IMR-90 (cell line): Measurements from ENCODE around the gene NCCRP1. TPM values are rescaled to one million over a fixed set of nuclear protein-coding genes. Genes with fewer than 3 reads are reported as not detected.

ENCODE experiments used
- ATAC-seq: fragments of 200-7000 bp; cut with Tn5 transposase; 2 replicates; pipeline ENCODE4 v1.9.1; 2020; ENCODE audit warnings: low read depth, mild to moderate bottlenecking, moderate library complexity
- BruUV-seq: library from RNA; stranded (reverse); fragments of 400-500 nt; replicated peaks from 2 replicates; lab custom pipeline; 2021; lab: Mats Ljungman, UMichigan
- CTCF ChIA-PET: fragments of 300-600 bp; formaldehyde crosslinking; extraction: SDS; loops from one replicate; lab custom pipeline; 2021; ENCODE audit warnings: antibody characterized with exemption; lab: Yijun Ruan, JAX
- POLR2A ChIA-PET: fragments of 300-600 bp; sonication (Branson Sonifier 250); formaldehyde crosslinking; loops from one replicate; lab custom pipeline; 2022; ENCODE audit warnings: antibody characterized with exemption; ENCODE audit not compliant: unreplicated experiment; lab: Charles Lee
- DNase-seq: peaks from one replicate; pipeline ENCODE4 v3.0.0; 2013
- H2AFZ ChIP-seq: replicated peaks from 2 replicates; pipeline ENCODE3; 2013; ENCODE audit warnings: low read length, mild to moderate bottlenecking; ENCODE audit not compliant: poor library complexity
- H2AK5ac ChIP-seq: 2 replicates; pipeline ENCODE4 v1.6.1; 2013; ENCODE audit warnings: low read depth, low read length, inconsistent platforms
- H2AK9ac ChIP-seq: replicated peaks from 2 replicates; pipeline ENCODE3; 2013; ENCODE audit warnings: mild to moderate bottlenecking, low read depth, low read length, moderate library complexity; ENCODE audit not compliant: poor library complexity
- H2BK120ac ChIP-seq: 2 replicates; pipeline ENCODE4 v1.6.1; 2013; ENCODE audit warnings: low read depth, low read length, inconsistent platforms
- H2BK15ac ChIP-seq: 3 replicates; pipeline ENCODE4 v1.6.1; 2013; ENCODE audit warnings: low read depth, low read length, inconsistent platforms
- H2BK20ac ChIP-seq: 2 replicates; pipeline ENCODE4 v1.6.1; 2013; ENCODE audit warnings: low read depth, mild to moderate bottlenecking, inconsistent platforms, low read length, moderate library complexity
- H2BK5ac ChIP-seq: 2 replicates; pipeline ENCODE4 v1.6.1; 2013; ENCODE audit warnings: mild to moderate bottlenecking, low read depth, low read length, inconsistent platforms; ENCODE audit not compliant: poor library complexity, severe bottlenecking
- H3K14ac ChIP-seq: replicated peaks from 2 replicates; pipeline ENCODE4 v1.6.1; 2013; ENCODE audit warnings: low read depth, low read length, inconsistent platforms
- H3K18ac ChIP-seq: 2 replicates; pipeline ENCODE4 v1.6.1; 2013; ENCODE audit warnings: low read depth, low read length, control low read depth
- H3K23ac ChIP-seq: 2 replicates; pipeline ENCODE4 v1.6.1; 2013; ENCODE audit warnings: low read depth, low read length, inconsistent platforms
- H3K27ac ChIP-seq: 2 replicates; pipeline ENCODE4 v1.5.1; 2013; ENCODE audit warnings: mild to moderate bottlenecking, control low read depth, low read length; ENCODE audit not compliant: insufficient read depth
- H3K27me3 ChIP-seq: 2 replicates; pipeline ENCODE4 v1.6.1; 2013; ENCODE audit warnings: low read length; ENCODE audit not compliant: control insufficient read depth, insufficient read depth
- H3K36me3 ChIP-seq: 2 replicates; pipeline ENCODE4 v1.6.1; 2013; ENCODE audit warnings: low read length, mixed read lengths; ENCODE audit not compliant: control insufficient read depth, insufficient read depth
- H3K4ac ChIP-seq: 2 replicates; pipeline ENCODE4 v1.6.1; 2013; ENCODE audit warnings: low read depth, low read length, inconsistent platforms
- H3K4me1 ChIP-seq: 2 replicates; pipeline ENCODE4 v1.6.1; 2013; ENCODE audit warnings: low read length, mixed read lengths; ENCODE audit not compliant: control insufficient read depth, insufficient read depth
- H3K4me2 ChIP-seq: 2 replicates; pipeline ENCODE4 v1.6.1; 2013; ENCODE audit warnings: low read depth, mild to moderate bottlenecking, control low read depth, low read length, moderate library complexity
- H3K4me3 ChIP-seq: 2 replicates; pipeline ENCODE4 v1.5.1; 2013; ENCODE audit warnings: low read depth, mild to moderate bottlenecking, control low read depth, low read length, moderate library complexity; ENCODE audit not compliant: insufficient read depth
- H3K56ac ChIP-seq: 2 replicates; pipeline ENCODE4 v1.6.1; 2013; ENCODE audit warnings: low read length, inconsistent platforms; ENCODE audit not compliant: insufficient read depth; ENCODE audit errors: extremely low read depth
- H3K79me1 ChIP-seq, 2 experiments: 2 replicates each; pipeline ENCODE4 v1.6.1; 2013; ENCODE audit warnings: low read length in 2 of 2, inconsistent platforms in 1 of 2, low read depth in 1 of 2
- H3K9ac ChIP-seq: 2 replicates; pipeline ENCODE4 v1.6.1; 2013; ENCODE audit warnings: low read depth, low read length, control low read depth
- H3K9me1 ChIP-seq: 2 replicates; pipeline ENCODE4 v1.6.1; 2013; ENCODE audit warnings: low read length, inconsistent platforms; ENCODE audit not compliant: insufficient read depth
- H3K9me3 ChIP-seq: 2 replicates; pipeline ENCODE4 v1.6.1; 2013; ENCODE audit warnings: low read length; ENCODE audit not compliant: control insufficient read depth, insufficient read depth
- H4K20me1 ChIP-seq: 2 replicates; pipeline ENCODE4 v1.6.1; 2013; ENCODE audit warnings: low read length, inconsistent platforms; ENCODE audit not compliant: insufficient read depth
- H4K5ac ChIP-seq: 2 replicates; pipeline ENCODE4 v1.6.1; 2013; ENCODE audit warnings: mild to moderate bottlenecking, low read depth, low read length, control low read depth
- H4K8ac ChIP-seq, 2 experiments: 2 replicates each; pipeline ENCODE4 v1.6.1; 2013; ENCODE audit warnings: low read depth in 2 of 2, low read length in 2 of 2, control low read depth in 1 of 2, inconsistent platforms in 1 of 2
- H4K91ac ChIP-seq: 2 replicates; pipeline ENCODE4 v1.6.1; 2013; ENCODE audit warnings: low read depth, low read length, inconsistent platforms; ENCODE audit not compliant: insufficient read depth
- BHLHE40 ChIP-seq: fragments of 150-350 bp; IDR thresholded peaks from 2 replicates; pipeline ENCODE4 v1.6.1; 2016; ENCODE audit warnings: mild to moderate bottlenecking, low read depth, low read length
- CEBPB ChIP-seq: IDR thresholded peaks from 2 replicates; pipeline ENCODE4 v1.6.1; 2012; ENCODE audit warnings: low read depth, low read length, improper control_type of control experiment
- CHD1 ChIP-seq: IDR thresholded peaks from 2 replicates; pipeline ENCODE4 v1.6.1; 2012; ENCODE audit warnings: low read depth, low read length, improper control_type of control experiment
- FOS ChIP-seq: fragments of 150-350 bp; IDR thresholded peaks from 2 replicates; pipeline ENCODE4 v1.6.1; 2016; ENCODE audit warnings: low read depth, low read length
- MAFK ChIP-seq: IDR thresholded peaks from 2 replicates; pipeline ENCODE4 v1.6.1; 2012; ENCODE audit warnings: low read depth, low read length, improper control_type of control experiment
- MAZ ChIP-seq: IDR thresholded peaks from 2 replicates; pipeline ENCODE4 v1.6.1; 2012; ENCODE audit warnings: low read depth, mild to moderate bottlenecking, low read length, improper control_type of control experiment, moderate library complexity, borderline replicate concordance
- MXI1 ChIP-seq: IDR thresholded peaks from 2 replicates; pipeline ENCODE4 v1.6.1; 2012; ENCODE audit warnings: low read depth, mild to moderate bottlenecking, low read length, moderate library complexity, borderline replicate concordance
- NFE2L2 ChIP-seq: fragments of 150-350 bp; IDR thresholded peaks from 2 replicates; pipeline ENCODE4 v1.6.1; 2016; ENCODE audit warnings: low read depth, mild to moderate bottlenecking, low read length
- POLR2A ChIP-seq: IDR thresholded peaks from 2 replicates; pipeline ENCODE4 v1.6.1; 2012; ENCODE audit warnings: mild to moderate bottlenecking, low read depth, low read length
- RAD21 ChIP-seq: IDR thresholded peaks from 2 replicates; pipeline ENCODE4 v1.6.1; 2012; ENCODE audit warnings: low read length, improper control_type of control experiment
- RCOR1 ChIP-seq: IDR thresholded peaks from 2 replicates; pipeline ENCODE4 v1.6.1; 2012; ENCODE audit warnings: mild to moderate bottlenecking, low read length, improper control_type of control experiment; ENCODE audit not compliant: insufficient replicate concordance
- RFX5 ChIP-seq: IDR thresholded peaks from 2 replicates; pipeline ENCODE4 v1.8.0; 2012; ENCODE audit warnings: low read depth, mild to moderate bottlenecking, low read length, moderate library complexity
- SMC3 ChIP-seq: fragments of 150-350 bp; IDR thresholded peaks from 2 replicates; pipeline ENCODE4 v1.6.1; 2016; ENCODE audit warnings: low read depth, mild to moderate bottlenecking, antibody characterized with exemption, low read length, moderate library complexity
- WGBS, 2 experiments: methylation state at CpG; one replicate each; pipeline versions ENCODE4 v1.1.5 to v1.1.7; 2013; ENCODE audit warnings: missing lambda C conversion rate in 2 of 2; ENCODE audit not compliant: insufficient read length in 1 of 2; ENCODE audit errors: extremely low coverage in 2 of 2; 5-methylcytosine and 5-hydroxymethylcytosine counted together
- dilution Hi-C: fragments of 300-500 bp; cut with HindIII; formaldehyde crosslinking; loops from one replicate; pipeline ENCODE4 v1.14.3; 2018; ENCODE audit warnings: low sequenced_read_pairs; ENCODE audit not compliant: unreplicated experiment
- in situ Hi-C: fragments of 300-500 bp; cut with MboI; formaldehyde crosslinking; loops from 3 replicates; pipeline ENCODE4 v1.14.3; 2019; ENCODE audit warnings: low sequenced_read_pairs, inconsistent platforms, mixed read lengths
- intact Hi-C: fragments of 100-400 bp; cut with micrococcal nuclease; formaldehyde crosslinking; loops from 2 replicates; pipeline ENCODE4 v1.10.0; 2022
- polyA plus RNA-seq, 3 experiments: library from polyadenylated mRNA; depleted of rRNA; stranded (reverse); fragments of >200 nt; gene quantifications; 2 replicates each; pipeline ENCODE4 v1.2.3, GENCODE V29; 2012; ENCODE audit warnings: low replicate concordance in 1 of 3
- total RNA-seq: library from RNA; depleted of rRNA; stranded (reverse); fragments of >200 nt; gene quantifications from 2 replicates; pipeline ENCODE4 v1.2.3, GENCODE V29; 2012
- TF ChIP-seq, protein P1 (sequence below): conservative IDR thresholded peaks from 2 replicates; pipeline ENCODE4 v1.5.1; 2012; ENCODE audit warnings: mild to moderate bottlenecking, low read depth, low read length, improper control_type of control experiment
- TF ChIP-seq, protein P2 (sequence below): fragments of 150-350 bp; IDR thresholded peaks from 2 replicates; pipeline ENCODE4 v1.6.1; 2017; ENCODE audit warnings: mild to moderate bottlenecking, antibody characterized with exemption, low read length, low read depth
- TF ChIP-seq, protein P3 (sequence below): fragments of 150-350 bp; IDR thresholded peaks from 2 replicates; pipeline ENCODE4 v1.6.1; 2016; ENCODE audit warnings: low read depth, mild to moderate bottlenecking, low read length, moderate library complexity, borderline replicate concordance

NCCRP1 gene
- total and polyA plus RNA-seq, 2 of the 4 experiments (the other 2 are of a cell fraction), result not detected

DNA sequence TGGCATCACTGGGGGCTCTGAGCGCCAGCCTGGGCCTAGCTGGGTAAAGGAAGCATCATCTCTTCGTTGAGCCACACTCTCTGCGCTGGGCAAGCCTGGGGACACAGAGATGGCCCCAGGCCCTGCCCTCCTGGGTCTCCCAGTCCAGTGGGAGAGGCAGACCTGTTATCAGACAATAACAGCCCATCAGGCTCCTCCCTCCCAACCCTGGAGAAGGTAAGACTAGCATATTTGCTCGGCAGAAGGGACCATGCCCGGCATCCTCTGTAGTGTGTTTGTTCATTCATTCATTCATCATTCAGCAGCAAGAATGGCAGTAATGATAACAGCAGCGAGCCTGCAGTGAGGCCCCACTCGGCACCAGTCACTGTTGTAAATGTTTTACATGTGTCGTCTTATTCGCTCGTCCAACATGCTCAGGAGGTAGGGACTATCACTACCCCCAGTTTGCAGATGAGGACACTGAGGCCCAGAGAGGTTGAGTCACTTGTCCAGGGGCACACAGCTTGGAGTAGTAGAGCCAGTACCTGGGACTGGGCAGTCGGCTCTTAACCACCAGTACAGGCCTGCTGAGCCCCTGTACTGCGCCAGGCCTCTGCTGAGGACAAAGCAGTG, 38.0 kb upstream of the NCCRP1 start:
- H2AK5ac ChIP-seq, result no peak overlapping the region
- no peak overlapping the region for H2BK15ac ChIP-seq
- no peak overlapping the region for H2BK120ac ChIP-seq
- H3K27me3 ChIP-seq, result no peaks in the 10 kb centered on the region
- no peak overlapping the region for H4K91ac ChIP-seq
- TF ChIP-seq, protein P1, sequence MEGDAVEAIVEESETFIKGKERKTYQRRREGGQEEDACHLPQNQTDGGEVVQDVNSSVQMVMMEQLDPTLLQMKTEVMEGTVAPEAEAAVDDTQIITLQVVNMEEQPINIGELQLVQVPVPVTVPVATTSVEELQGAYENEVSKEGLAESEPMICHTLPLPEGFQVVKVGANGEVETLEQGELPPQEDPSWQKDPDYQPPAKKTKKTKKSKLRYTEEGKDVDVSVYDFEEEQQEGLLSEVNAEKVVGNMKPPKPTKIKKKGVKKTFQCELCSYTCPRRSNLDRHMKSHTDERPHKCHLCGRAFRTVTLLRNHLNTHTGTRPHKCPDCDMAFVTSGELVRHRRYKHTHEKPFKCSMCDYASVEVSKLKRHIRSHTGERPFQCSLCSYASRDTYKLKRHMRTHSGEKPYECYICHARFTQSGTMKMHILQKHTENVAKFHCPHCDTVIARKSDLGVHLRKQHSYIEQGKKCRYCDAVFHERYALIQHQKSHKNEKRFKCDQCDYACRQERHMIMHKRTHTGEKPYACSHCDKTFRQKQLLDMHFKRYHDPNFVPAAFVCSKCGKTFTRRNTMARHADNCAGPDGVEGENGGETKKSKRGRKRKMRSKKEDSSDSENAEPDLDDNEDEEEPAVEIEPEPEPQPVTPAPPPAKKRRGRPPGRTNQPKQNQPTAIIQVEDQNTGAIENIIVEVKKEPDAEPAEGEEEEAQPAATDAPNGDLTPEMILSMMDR, result no peak
- no peak for TF ChIP-seq MXI1
- TF ChIP-seq RCOR1, result no peak
- TF ChIP-seq POLR2A, result no peak
- no peak for TF ChIP-seq BHLHE40
- no peak for TF ChIP-seq FOS
- TF ChIP-seq RAD21, result no peak
- TF ChIP-seq, protein P2, sequence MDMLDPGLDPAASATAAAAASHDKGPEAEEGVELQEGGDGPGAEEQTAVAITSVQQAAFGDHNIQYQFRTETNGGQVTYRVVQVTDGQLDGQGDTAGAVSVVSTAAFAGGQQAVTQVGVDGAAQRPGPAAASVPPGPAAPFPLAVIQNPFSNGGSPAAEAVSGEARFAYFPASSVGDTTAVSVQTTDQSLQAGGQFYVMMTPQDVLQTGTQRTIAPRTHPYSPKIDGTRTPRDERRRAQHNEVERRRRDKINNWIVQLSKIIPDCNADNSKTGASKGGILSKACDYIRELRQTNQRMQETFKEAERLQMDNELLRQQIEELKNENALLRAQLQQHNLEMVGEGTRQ, result no peak
- no peak for TF ChIP-seq CEBPB
- TF ChIP-seq MAFK, result no peak
- TF ChIP-seq CHD1, result no peak
- TF ChIP-seq, protein P3, sequence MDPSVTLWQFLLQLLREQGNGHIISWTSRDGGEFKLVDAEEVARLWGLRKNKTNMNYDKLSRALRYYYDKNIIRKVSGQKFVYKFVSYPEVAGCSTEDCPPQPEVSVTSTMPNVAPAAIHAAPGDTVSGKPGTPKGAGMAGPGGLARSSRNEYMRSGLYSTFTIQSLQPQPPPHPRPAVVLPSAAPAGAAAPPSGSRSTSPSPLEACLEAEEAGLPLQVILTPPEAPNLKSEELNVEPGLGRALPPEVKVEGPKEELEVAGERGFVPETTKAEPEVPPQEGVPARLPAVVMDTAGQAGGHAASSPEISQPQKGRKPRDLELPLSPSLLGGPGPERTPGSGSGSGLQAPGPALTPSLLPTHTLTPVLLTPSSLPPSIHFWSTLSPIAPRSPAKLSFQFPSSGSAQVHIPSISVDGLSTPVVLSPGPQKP, result no peak
- TF ChIP-seq SMC3, result no peak
- TF ChIP-seq NFE2L2, result no peak
- TF ChIP-seq RFX5, result no peak
- TF ChIP-seq MAZ, result no peak
- intact Hi-C loops, result no loop called here
- H4K8ac ChIP-seq, result no peak overlapping the region
- H3K27ac ChIP-seq, result no peak overlapping the region
- peaks cover 30% of the 10 kb centered on the region for H3K9me1 ChIP-seq
- no peak overlapping the region for H2BK20ac ChIP-seq
- peaks cover 60% of the 10 kb centered on the region for H4K20me1 ChIP-seq
- dilution Hi-C loops, result no loop called here
- H3K14ac ChIP-seq, result no peak overlapping the region
- POLR2A ChIA-PET, result no interaction called here
- H3K36me3 ChIP-seq, result no peaks in the 10 kb centered on the region
- ATAC-seq, result no peak
- H3K56ac ChIP-seq, result no peak overlapping the region; the same call in 1 of the 2 replicates
- no peak overlapping the region for H3K18ac ChIP-seq
- peaks cover 43 to 93% of the 10 kb centered on the region in 2 experiments for H3K79me1 ChIP-seq
- peaks cover 26% of the 10 kb centered on the region for H3K4me1 ChIP-seq
- no peak overlapping the region for H4K5ac ChIP-seq
- no peak overlapping the region for H2BK5ac ChIP-seq
- in situ Hi-C loops, result no loop called here
- H3K23ac ChIP-seq, result no peak overlapping the region
- H3K4me3 ChIP-seq, result no peak overlapping the region
- H3K9ac ChIP-seq, result no peak overlapping the region
- DNase-seq, result no peak
- H3K4ac ChIP-seq, result no peak overlapping the region
- no peaks in the 10 kb centered on the region for H3K9me3 ChIP-seq
- BruUV-seq, result no TSS peak
- H3K4me2 ChIP-seq, result no peak overlapping the region
- peak overlapping the region; percentile 37 for H2AFZ ChIP-seq
- 51% methylated on average over 2 of the region's 12 CpGs; no CpG with 5 or more reads in 1 of the 2 experiments for WGBS, 2 experiments
- H2AK9ac ChIP-seq, result no peak overlapping the region
- CTCF ChIA-PET, result no interaction called here
